ENCODE data around the gene PAH. TPM values are rescaled to one million over a fixed set of nuclear protein-coding genes. Genes with fewer than 3 reads are reported as not detected.

PAH gene
- total RNA-seq, 1 experiment from 2014 or later: not detected

DNA sequence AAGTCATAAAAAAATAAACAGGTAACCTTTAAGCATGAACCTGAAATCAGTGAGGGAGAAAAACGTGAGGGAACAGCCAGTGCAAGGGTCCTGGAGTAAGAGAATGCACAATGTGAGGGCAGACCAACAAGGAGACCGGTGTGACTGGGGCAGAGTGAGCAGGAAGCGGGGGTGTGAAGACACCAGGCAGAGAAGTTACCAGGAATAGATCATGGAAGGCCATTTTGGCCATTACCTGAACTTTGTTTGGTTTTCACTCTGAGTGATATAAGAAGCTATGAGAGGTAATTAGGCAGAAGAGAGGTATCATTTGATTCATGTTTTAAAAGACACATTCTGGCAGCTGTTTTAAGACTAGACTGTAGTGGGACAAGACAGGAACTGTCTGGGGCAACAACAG, 15.0 kb downstream of the PAH start:
- no peak for DNase-seq (ENCODE audit: extremely low read depth, low read depth)

DNA sequence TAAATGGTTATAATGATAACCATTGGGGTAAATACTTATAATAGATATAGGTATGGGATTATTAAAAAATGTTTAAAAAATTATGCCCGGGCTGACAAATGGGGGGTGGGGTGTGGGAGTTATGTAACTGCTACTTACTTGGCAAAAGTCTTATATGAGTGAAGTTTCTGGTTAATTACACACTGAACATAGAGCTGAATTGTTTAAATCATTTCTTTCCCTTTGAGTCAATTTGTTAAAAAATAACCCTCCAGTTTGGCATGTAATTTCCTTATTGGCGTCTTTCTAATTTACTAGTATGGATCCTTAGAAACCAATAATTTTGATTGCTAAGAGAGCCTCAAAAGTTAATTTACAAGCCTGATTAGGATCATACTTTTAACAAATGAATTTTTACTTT, 16.7 kb downstream of the PAH start:
- no peak for DNase-seq (ENCODE audit: extremely low read depth, low read depth)

DNA sequence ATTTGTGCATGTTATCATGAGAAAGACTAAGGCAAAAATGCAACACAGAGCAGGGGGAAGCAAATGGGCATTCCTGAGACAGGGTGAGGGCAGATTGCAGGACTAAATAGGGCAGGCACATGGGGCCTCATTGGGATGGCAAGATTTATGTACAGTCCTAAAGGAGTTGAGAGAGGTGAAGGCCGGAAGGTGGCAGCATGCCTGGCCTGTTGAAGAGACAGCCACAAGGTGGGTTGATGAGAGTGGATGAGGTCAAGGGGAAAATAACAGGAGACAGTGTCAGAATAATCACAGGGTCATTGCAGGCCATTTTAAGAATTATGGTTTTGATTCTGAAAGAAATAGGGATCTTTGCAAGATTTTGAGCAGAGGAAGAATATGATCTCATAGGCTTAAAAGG, 21.0 kb downstream of the PAH start:
- DNase-seq (ENCODE audit: extremely low read depth, low read depth): no peak

GRCh38 chr12:102891756-102892155, 25.3 kb downstream of the PAH start:
- no peak for DNase-seq (ENCODE audit: extremely low read depth, low read depth)

GRCh38 chr12:102888511-102888910, 28.5 kb downstream of the PAH start:
- no peak for DNase-seq (ENCODE audit: extremely low read depth, low read depth)

GRCh38 chr12:102885043-102885932, 31.8 kb downstream of the PAH start:
- no peak for DNase-seq (ENCODE audit: extremely low read depth, low read depth)

- DNase-seq (ENCODE audit: extremely low read depth, low read depth): peak; percentile 44
Observed at GRCh38 chr12:102883204-102883799, 33.7 kb downstream of the PAH start.

DNA sequence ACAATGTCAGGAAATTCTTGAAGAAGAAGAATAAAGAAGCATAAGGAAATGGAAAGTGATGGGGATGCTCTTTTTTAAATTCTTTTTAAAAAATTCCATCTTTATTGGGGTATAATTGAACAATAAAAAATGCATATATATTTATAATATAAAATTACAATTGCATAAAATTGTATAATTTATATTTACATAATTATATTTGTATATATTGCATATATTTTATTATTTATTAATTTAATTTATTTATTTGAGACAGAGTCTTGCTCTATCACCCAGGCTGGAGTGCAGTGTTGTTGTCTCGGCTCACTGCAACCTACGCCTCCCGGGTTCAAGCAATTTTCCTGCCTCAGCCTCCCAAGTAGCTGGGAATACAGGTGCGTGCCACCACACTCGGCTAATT, 36.3 kb downstream of the PAH start:
- DNase-seq (ENCODE audit: extremely low read depth, low read depth): no peak

GRCh38 chr12:102879144-102879763, 37.8 kb downstream of the PAH start:
- peak; percentile 79 for DNase-seq (ENCODE audit: extremely low read depth, low read depth)

DNA sequence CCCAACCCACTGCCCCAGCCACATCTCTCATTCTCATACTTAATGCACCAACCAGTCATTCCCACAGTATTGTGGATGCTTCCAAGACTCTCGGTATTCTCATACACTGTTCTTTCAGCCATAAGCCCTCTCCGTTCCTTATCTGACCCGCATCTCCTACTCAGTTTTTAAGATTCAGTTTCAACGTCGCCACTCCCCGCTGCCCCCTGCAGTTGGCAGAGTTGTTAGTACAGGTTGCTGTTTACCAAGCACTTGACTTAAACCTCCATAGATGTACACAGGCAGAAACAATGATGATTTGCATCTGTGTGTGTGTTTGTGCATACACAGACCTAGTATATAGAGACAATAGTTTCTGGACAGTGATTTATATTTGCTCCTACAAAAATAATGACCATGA, 40.2 kb downstream of the PAH start:
- no peak for DNase-seq (ENCODE audit: extremely low read depth, low read depth)

- DNase-seq (ENCODE audit: extremely low read depth, low read depth): no peak
Observed at GRCh38 chr12:102874819-102875218, 42.2 kb downstream of the PAH start.

DNA sequence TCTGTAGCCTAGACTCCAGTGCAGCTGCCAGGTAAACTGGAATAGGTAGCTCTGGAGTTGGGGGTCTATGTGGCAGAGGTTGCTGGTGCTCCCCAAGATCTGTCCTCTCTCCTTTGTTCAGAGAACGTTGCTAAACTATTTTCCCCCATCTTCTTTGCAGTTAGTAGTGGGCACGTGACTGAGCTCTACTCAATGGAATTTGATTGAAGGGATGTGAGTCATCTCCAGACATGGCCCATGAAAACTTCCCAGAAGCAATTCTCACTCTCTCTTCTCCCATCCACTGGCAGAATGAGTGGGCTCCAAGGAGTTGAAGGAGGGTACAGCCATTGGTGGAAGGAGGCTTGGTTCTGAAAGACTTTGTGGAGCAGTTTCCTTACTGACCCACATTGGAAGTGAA, 44.0 kb downstream of the PAH start:
- no peak for DNase-seq (ENCODE audit: extremely low read depth, low read depth)

GRCh38 chr12:102871014-102871413, 46.0 kb downstream of the PAH start:
- DNase-seq (ENCODE audit: extremely low read depth, low read depth): no peak

GRCh38 chr12:102869571-102869970, 47.5 kb downstream of the PAH start:
- no peak for DNase-seq (ENCODE audit: extremely low read depth, low read depth)

DNA sequence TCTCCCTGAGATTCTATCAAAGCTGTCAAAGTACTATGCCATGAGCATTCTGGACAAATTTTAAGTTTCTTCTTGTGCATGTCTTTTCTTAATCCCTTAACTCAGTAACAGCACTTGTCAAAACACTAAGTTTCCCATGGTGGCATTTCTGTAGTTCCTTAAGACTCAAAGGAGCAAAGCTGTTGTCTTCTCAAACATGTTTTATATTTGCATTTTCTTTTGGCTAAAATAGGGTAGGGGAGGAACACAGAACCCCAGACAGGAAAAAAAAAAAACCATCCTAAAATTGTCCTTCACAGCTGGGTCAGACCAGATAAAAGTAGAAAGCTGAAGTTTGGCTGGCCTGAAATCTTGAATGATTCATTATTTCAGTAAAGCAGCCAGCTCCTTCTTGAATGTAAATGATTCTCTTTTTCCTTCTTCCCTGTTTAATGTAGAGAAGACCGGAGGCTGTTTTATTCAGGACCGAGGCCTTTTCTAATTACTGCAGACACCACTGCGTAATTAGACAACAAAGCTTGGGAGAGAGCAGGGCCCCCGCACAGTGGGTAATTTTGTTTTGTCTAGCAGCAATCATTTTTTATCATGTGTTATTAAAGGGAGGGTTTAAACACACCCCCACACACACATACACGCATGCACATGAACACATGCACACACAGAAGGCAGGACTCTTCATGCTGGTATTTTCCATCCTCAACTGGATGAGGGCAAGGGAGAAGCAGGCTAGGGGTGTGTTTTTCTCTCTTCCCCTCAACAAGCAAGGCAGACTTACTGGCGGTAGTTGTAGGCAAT, 51.0 kb downstream of the PAH start:
- no peak for DNase-seq (ENCODE audit: extremely low read depth, low read depth)

DNA sequence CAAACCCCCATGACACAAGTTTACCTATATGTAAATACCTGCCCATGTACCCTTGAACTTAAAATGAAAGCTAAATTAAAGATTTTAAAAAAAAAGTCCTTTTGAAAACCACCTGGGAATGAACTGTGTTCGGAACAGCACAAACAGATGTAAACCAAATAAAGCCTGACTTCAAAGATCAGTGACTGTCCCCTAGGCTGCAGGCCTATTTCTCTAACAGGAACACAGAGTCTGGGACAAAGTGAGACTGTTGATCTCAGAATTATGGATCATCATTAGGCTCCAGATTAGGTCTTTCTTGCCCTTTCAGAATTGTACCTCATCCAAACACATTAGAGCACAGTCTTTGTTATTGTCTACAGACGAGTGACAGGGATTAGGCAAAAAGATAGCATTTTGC, 54.6 kb downstream of the PAH start:
- DNase-seq (ENCODE audit: extremely low read depth, low read depth): no peak

DNA sequence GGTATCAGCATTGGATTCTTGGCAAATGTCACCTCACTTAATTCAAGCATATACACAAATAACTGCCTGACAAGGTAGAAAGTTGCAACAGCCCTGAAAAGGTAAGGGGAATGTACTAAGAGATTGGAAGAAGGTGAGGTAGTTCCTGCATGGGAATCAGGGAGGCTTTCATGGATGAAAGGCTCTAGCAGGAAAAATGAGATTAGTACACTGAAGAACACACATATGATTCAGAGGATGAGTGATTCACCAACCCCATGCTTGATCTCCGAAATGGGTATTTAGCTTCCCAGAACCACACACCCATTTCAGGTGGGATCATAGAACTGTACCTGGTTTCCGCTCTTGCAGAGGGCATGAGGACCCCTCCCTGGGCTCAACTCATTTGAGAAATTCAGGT, 65.8 kb downstream of the PAH start:
- no peak for DNase-seq (ENCODE audit: extremely low read depth, low read depth)

DNA sequence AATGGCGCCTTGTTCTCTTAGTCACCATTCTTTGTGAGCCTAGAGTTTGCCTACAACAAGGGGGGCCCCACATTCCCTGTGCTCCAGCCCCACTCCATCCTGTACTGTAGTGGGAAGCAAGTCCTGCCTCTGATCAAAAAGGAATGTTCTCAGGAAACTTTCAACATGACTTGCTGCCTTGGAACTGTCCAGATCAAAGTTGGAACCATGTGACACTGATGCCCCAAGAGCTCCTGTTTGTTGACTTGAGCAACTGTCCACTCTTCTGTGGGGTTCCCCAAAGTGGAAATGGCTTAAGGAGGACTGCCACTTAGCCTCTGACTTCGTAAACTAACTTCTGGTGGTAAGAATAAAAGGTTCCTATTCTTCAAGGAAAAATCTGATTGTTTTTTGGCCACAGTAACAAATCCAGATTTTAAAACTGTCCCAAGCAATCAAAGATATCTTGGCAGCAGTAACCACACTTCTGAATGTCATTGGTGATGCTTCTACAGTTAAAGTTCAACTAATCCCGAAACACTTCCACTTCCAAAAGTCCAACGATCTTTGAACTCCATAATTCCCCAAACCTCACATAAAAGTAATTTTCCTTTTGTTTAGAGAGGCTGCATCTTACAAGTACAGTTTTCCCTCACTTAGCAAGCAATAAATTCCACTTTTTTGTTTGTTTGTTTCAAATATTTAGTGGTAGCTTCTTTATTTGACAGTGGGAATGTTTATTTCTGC, 67.2 kb downstream of the PAH start:
- no peak for DNase-seq (ENCODE audit: extremely low read depth, low read depth)

DNA sequence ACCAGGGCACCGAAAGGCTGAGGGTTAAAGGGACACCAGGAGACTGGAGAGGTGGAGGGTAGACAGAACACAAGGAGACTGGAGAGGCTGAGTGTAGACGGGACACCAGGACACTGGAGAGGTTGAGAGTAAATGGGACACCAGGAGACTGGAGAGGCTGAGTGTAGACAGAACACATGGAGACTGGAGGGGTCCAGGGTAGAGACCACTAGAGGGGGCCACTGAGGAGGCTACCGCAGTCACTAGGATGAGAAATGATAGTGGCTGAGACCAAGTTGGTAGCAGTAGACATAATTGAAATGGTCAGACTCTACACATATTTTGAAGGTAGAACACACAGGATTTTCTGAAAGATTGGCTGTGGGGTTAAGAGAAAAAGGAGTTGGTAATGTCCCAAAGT, 68.2 kb downstream of the PAH start:
- no peak for DNase-seq (ENCODE audit: extremely low read depth, low read depth)

DNA sequence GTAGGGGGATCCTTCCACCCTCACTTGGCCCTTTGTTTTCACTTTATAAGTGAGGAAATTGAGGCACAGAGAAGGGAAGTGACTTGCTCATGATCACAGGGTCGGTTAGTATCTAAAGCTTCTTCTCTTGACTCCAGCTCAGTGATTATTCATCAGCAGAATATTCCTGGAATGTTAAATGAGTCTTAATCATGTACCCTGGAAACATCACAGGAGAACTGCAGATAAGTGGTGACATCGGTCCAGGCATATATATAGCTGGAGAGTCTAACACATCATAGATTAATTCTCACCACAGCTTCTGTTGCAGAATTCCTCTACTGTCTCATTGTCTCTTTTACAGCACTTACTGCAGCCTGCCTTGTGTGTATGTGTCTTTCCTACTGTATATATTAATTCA, 69.9 kb downstream of the PAH start:
- DNase-seq (ENCODE audit: extremely low read depth, low read depth): no peak
